Parietal lobe (tissue), 1 donor: ENCODE measurements around the gene OR10H3. TPM values are rescaled to one million over a fixed set of nuclear protein-coding genes. Genes with fewer than 3 reads are reported as not detected.

Source experiments
- total RNA-seq: library from RNA; depleted of rRNA; stranded (reverse); fragments of >200 nt; gene quantifications from one replicate; pipeline ENCODE4 v1.2.3, GENCODE V29; 2014

OR10H3 gene
- total RNA-seq, result not detected

GRCh38 chr19:15737722-15738121, at the start of gene OR10H3:
OR10H3 (plus strand) TSS chr19:15737985; CDS start chr19:15741393, 3,408 bp downstream.

GRCh38 chr19:15727724-15728123, 10.1 kb upstream of the OR10H3 start, which contains the start of gene OR10H2:
OR10H2 (plus strand) TSS chr19:15728024; CDS start chr19:15728044, 20 bp downstream.

GRCh38 chr19:15787611-15788155, 49.9 kb downstream of the OR10H3 start, which contains the start of gene OR10H5:
OR10H5 (plus strand) TSS chr19:15787661; CDS start chr19:15794049, 6,388 bp downstream.

Other genes with a start within 250 kb of the OR10H3 start
- gene CYP4F22, start 229.5 kb upstream of the OR10H3 start, total RNA-seq, result not detected
- gene CYP4F8, start 122.8 kb upstream of the OR10H3 start, total RNA-seq, result not detected
- under 0.01 TPM for gene CYP4F3, start 97.1 kb upstream of the OR10H3 start, total RNA-seq
- not detected for gene CYP4F12, start 64.9 kb upstream of the OR10H3 start, total RNA-seq
- gene OR10H2, start 10.0 kb upstream of the OR10H3 start, total RNA-seq, result not detected
- gene OR10H5, start 49.7 kb downstream of the OR10H3 start, total RNA-seq, result not detected
- gene OR10H1, start 77.7 kb downstream of the OR10H3 start, total RNA-seq, result not detected
- gene CYP4F2, start 160.1 kb downstream of the OR10H3 start, total RNA-seq, result not detected
- 0.63 TPM for gene CYP4F11, start 196.5 kb downstream of the OR10H3 start, total RNA-seq
- not detected for gene OR10H4, start 211.0 kb downstream of the OR10H3 start, total RNA-seq